Measurements from ENCODE around the gene EPHB2.

The EPHB2 gene

GRCh38 chr1:22919341-22920025 lies 208.8 kb downstream of the EPHB2 start:
- ChIA-PET POLR2A (no interaction called here), CTCF (no interaction called here)

More at GRCh38 chr1:22919341-22920025, 208.8 kb downstream of the EPHB2 start:
- Histone ChIP-seq H3K4me1 (ENCODE audit: control insufficient read depth, insufficient read depth, low read length) (no peaks in the 10 kb centered on the region), H3K4me3 (ENCODE audit: low read depth, low read length) (no peak overlapping the region), H3K9me3 (ENCODE audit: control insufficient read depth, insufficient read depth, low read depth, low read length) (no peaks in the 10 kb centered on the region), H3K36me3 (ENCODE audit: control insufficient read depth in 2 of 2, insufficient read depth in 1 of 2, low read length in 2 of 2) (no peaks in the 10 kb centered on the region), H3K27ac (ENCODE audit: extremely low read depth, low read depth, low read length) (no peak overlapping the region)
- TF ChIP-seq ZNF2 (tag by site-specific recombination; IDR thresholded peaks at IDR 0.05) (no peak), KLF1 (tag by site-specific recombination; IDR thresholded peaks at IDR 0.05) (no peak), ZNF510 (tag by site-specific recombination; IDR thresholded peaks at IDR 0.05; ENCODE audit: insufficient replicate concordance) (no peak), ZSCAN5A (tag by site-specific recombination; IDR thresholded peaks at IDR 0.05) (no peak), ZNF707 (tag by site-specific recombination; IDR thresholded peaks at IDR 0.05) (no peak), ZNF692 (tag by site-specific recombination; IDR thresholded peaks at IDR 0.05) (no peak), ZNF501 (tag by site-specific recombination; IDR thresholded peaks at IDR 0.05) (no peak), ZNF776 (tag by site-specific recombination; IDR thresholded peaks at IDR 0.05; ENCODE audit: borderline replicate concordance) (no peak), ZBTB20 (tag by site-specific recombination; IDR thresholded peaks at IDR 0.05) (no peak), ZNF404 (tag by site-specific recombination; IDR thresholded peaks at IDR 0.05) (no peak), ZNF157 (tag by site-specific recombination; IDR thresholded peaks at IDR 0.05) (no peak), ZNF239 (tag by site-specific recombination; IDR thresholded peaks at IDR 0.05) (no peak), ZNF513 (tag by site-specific recombination; IDR thresholded peaks at IDR 0.05) (no peak), ZNF843 (tag by site-specific recombination; IDR thresholded peaks at IDR 0.05) (no peak), ZNF292 (tag by site-specific recombination; IDR thresholded peaks at IDR 0.05; ENCODE audit: borderline replicate concordance, low read depth) (no peak), PRDM2 (tag by site-specific recombination; IDR thresholded peaks at IDR 0.05; ENCODE audit: borderline replicate concordance) (no peak), ZNF175 (tag by site-specific recombination; IDR thresholded peaks at IDR 0.05) (no peak)

Data from HEK293 (cell line).